OCI-LY7 (cell line): ENCODE measurements around the gene ALG9. TPM values are rescaled to one million over a fixed set of nuclear protein-coding genes. Genes with fewer than 3 reads are reported as not detected.

Experiments
- BruUV-seq: library from RNA; stranded (reverse); fragments of 400-500 nt; replicated peaks from 2 replicates; lab custom pipeline; 2021; lab: Mats Ljungman, UMichigan
- CTCF ChIA-PET: fragments of 300-600 bp; sonication (Branson Sonifier 250); formaldehyde crosslinking; loops from one replicate; lab custom pipeline; 2022; ENCODE audit warnings: antibody characterized with exemption; ENCODE audit not compliant: unreplicated experiment; lab: Charles Lee
- POLR2A ChIA-PET: fragments of 300-600 bp; sonication (Branson Sonifier 250); formaldehyde crosslinking; loops from one replicate; lab custom pipeline; 2022; ENCODE audit warnings: antibody characterized with exemption; lab: Charles Lee
- DNase-seq: peaks from one replicate; pipeline ENCODE4 v3.0.0-alpha.2; 2015; ENCODE audit warnings: low spot score
- H2AFZ ChIP-seq: fragments of 200-600 bp; sonication (generic), shearing (Covaris generic); 2 replicates; pipeline ENCODE4 v1.6.1; 2014; ENCODE audit warnings: mild to moderate bottlenecking, antibody characterized with exemption, low read length, moderate library complexity
- H3K27ac ChIP-seq: fragments of 200-600 bp; sonication (generic); 2 replicates; pipeline ENCODE4 v1.5.1; 2014; ENCODE audit warnings: mixed run types, low read depth, mild to moderate bottlenecking, moderate library complexity, low read length, inconsistent platforms; ENCODE audit not compliant: poor library complexity, severe bottlenecking
- H3K36me3 ChIP-seq: fragments of 200-600 bp; sonication (generic); 2 replicates; pipeline ENCODE4 v1.6.1; 2014; ENCODE audit warnings: mild to moderate bottlenecking, antibody characterized with exemption, low read length, moderate library complexity, mixed read lengths; ENCODE audit not compliant: insufficient read depth
- H3K4me1 ChIP-seq: fragments of 200-600 bp; sonication (generic); 2 replicates; pipeline ENCODE4 v1.5.1; 2014; ENCODE audit warnings: mild to moderate bottlenecking, low read length; ENCODE audit not compliant: insufficient read depth, poor library complexity, severe bottlenecking
- H3K4me2 ChIP-seq: fragments of 200-600 bp; sonication (generic); 2 replicates; pipeline ENCODE4 v1.6.1; 2014; ENCODE audit warnings: mild to moderate bottlenecking, low read length
- H3K4me3 ChIP-seq: fragments of 200-600 bp; sonication (generic); 2 replicates; pipeline ENCODE4 v1.5.1; 2014; ENCODE audit warnings: mild to moderate bottlenecking, low read depth, low read length; ENCODE audit not compliant: poor library complexity, severe bottlenecking
- H3K79me2 ChIP-seq: fragments of 200-600 bp; sonication (generic); 2 replicates; pipeline ENCODE4 v1.6.1; 2016; ENCODE audit warnings: low read depth, mild to moderate bottlenecking, low read length, moderate library complexity, mixed read lengths; ENCODE audit not compliant: insufficient read depth
- H3K9me2 ChIP-seq: fragments of 200-600 bp; sonication (generic); 2 replicates; pipeline ENCODE4 v1.6.1; 2016; ENCODE audit warnings: mild to moderate bottlenecking, low read length, mixed read lengths; ENCODE audit not compliant: insufficient read depth
- H3K9me3 ChIP-seq: fragments of 200-600 bp; sonication (generic); 2 replicates; pipeline ENCODE4 v1.6.1; 2014; ENCODE audit warnings: mild to moderate bottlenecking, mixed run types, low read length, mixed read lengths
- H4K20me1 ChIP-seq: fragments of 200-600 bp; sonication (generic); 2 replicates; pipeline ENCODE4 v1.6.1; 2014; ENCODE audit warnings: mild to moderate bottlenecking, antibody characterized with exemption, low read length, moderate library complexity, mixed read lengths; ENCODE audit not compliant: insufficient read depth
- EZH2phosphoT487 ChIP-seq: fragments of 200-600 bp; sonication (generic); IDR thresholded peaks from 2 replicates; pipeline ENCODE4 v1.6.1; 2018; ENCODE audit warnings: low read depth, borderline replicate concordance, mild to moderate bottlenecking, mixed run types, antibody characterized with exemption, low read length, moderate library complexity, mixed read lengths
- intact Hi-C: fragments of 100-400 bp; cut with micrococcal nuclease; formaldehyde crosslinking; loops from one replicate; pipeline ENCODE4 v1.10.0; 2022; ENCODE audit not compliant: unreplicated experiment
- total RNA-seq, 2 experiments: library from RNA; depleted of rRNA in 1 of 2; stranded (reverse); fragments of >200 nt in 1 of 2; shearing (Covaris generic) in 1 of 2; gene quantifications; 2 replicates each; pipeline ENCODE4 v1.2.3, GENCODE V29; 2014 to 2022
- TF ChIP-seq, protein P1 (sequence below): fragments of 200-600 bp; sonication (generic); conservative IDR thresholded peaks from 2 replicates; pipeline ENCODE4 v1.5.1; 2014; ENCODE audit warnings: mild to moderate bottlenecking, antibody characterized with exemption, low read length, moderate library complexity, mixed read lengths

Gene ALG9
- total RNA-seq, 2 experiments from 2014 or later, result 16.8 to 21.6 TPM

DNA sequence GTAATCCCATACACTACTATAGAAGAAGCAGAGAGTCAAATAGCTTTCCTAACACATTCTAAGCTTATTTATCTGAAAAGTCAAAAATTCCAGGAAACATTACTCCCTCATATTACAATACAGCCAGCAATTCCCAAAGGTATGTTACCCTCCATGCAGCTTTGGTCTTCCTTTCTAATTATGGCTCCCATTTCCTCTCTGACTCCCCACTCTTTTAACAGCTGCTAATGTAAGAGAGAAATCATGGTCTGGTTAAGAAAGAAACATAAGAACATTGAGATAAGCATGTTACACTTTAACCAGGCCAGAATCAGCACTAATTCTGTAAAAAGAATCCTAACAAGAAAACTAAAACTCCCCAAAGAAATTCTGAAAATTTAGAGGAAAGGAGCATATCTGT is 112.0 kb downstream of the ALG9 start:
- POLR2A ChIA-PET, result interaction anchor here (1.0 to 1.5 kb wide), 3 partner anchors 11 to 17 kb away, joined by 3 to 5 read pairs (median 4); no protein-coding TSS in a partner anchor
- TF ChIP-seq, protein P1, sequence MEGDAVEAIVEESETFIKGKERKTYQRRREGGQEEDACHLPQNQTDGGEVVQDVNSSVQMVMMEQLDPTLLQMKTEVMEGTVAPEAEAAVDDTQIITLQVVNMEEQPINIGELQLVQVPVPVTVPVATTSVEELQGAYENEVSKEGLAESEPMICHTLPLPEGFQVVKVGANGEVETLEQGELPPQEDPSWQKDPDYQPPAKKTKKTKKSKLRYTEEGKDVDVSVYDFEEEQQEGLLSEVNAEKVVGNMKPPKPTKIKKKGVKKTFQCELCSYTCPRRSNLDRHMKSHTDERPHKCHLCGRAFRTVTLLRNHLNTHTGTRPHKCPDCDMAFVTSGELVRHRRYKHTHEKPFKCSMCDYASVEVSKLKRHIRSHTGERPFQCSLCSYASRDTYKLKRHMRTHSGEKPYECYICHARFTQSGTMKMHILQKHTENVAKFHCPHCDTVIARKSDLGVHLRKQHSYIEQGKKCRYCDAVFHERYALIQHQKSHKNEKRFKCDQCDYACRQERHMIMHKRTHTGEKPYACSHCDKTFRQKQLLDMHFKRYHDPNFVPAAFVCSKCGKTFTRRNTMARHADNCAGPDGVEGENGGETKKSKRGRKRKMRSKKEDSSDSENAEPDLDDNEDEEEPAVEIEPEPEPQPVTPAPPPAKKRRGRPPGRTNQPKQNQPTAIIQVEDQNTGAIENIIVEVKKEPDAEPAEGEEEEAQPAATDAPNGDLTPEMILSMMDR, result no peak
- no peak for TF ChIP-seq EZH2phosphoT487
- Histone ChIP-seq H3K27ac (no peak overlapping the region), H3K4me2 (no peak overlapping the region), H3K9me2 (no peaks in the 10 kb centered on the region), H3K79me2 (peaks cover 6% of the 10 kb centered on the region; the same call in 1 of the 2 replicates), H3K9me3 (no peaks in the 10 kb centered on the region), H2AFZ (no peak overlapping the region), H3K36me3 (peaks cover 98% of the 10 kb centered on the region), H4K20me1 (peaks cover 1% of the 10 kb centered on the region; the same call in 1 of the 2 replicates), H3K4me3 (no peak overlapping the region), H3K4me1 (peaks cover 2% of the 10 kb centered on the region)
- DNase-seq, result no peak
- CTCF ChIA-PET, result no interaction called here
- no TSS peak for BruUV-seq
- intact Hi-C loops, result no loop called here

DNA sequence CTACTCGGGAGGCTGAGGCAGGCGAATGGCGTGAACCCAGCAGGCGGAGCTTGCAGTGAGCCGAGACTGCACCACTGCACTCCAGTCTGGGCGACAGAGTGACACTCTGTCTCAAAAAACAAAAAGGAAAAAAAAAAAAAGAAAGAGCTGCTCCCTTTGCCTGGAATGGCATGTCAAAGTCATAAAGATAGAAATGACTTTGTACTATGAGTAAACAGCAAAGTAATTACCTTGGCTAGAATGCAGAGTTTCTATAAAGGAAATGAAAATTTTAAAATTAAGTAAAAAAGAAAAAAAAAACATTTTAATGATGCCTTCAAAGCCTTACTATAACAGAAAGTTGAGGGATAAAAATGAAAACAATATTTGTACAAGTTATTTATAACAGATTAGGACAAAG is 115.3 kb downstream of the ALG9 start:
- H3K79me2 ChIP-seq, result no peaks in the 10 kb centered on the region
- no peak overlapping the region for H3K27ac ChIP-seq
- no peak for TF ChIP-seq EZH2phosphoT487
- TF ChIP-seq, protein P1, result no peak
- no peak overlapping the region for H3K4me3 ChIP-seq
- ChIA-PET CTCF (no interaction called here), POLR2A (interaction anchor here (0.5 to 1.1 kb wide), 5 partner anchors 14 to 209 kb away, joined by 3 to 6 read pairs (median 4); no protein-coding TSS in a partner anchor)
- BruUV-seq, result no TSS peak
- intact Hi-C loops, result no loop called here
- H3K36me3 ChIP-seq, result peaks cover 99% of the 10 kb centered on the region
- no peaks in the 10 kb centered on the region for H3K9me2 ChIP-seq
- H3K9me3 ChIP-seq, result no peaks in the 10 kb centered on the region
- no peaks in the 10 kb centered on the region for H3K4me1 ChIP-seq
- no peak overlapping the region for H2AFZ ChIP-seq
- H4K20me1 ChIP-seq, result no peaks in the 10 kb centered on the region
- DNase-seq, result no peak
- H3K4me2 ChIP-seq, result no peak overlapping the region

DNA sequence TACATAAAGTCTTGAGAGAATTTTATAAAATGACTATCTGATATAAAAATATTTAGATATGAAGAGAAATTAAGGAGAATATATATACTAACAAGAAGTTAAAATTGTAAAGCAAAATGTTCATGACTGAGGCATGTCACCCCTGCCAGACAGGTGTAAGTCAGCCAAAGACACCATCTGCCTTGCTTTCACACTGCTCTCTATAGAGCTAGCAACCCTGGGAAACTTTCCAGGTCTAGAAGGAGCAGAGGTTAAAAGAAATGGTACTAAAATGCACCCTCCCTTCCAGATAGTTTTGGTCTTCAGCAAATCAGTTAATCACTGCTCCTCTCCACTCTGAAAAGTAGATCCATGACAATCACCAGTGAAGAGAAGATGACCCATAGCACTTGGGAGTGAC is 121.7 kb downstream of the ALG9 start:
- Histone ChIP-seq H3K36me3 (peaks cover 97% of the 10 kb centered on the region), H3K9me2 (no peaks in the 10 kb centered on the region), H4K20me1 (no peaks in the 10 kb centered on the region), H3K4me2 (no peak overlapping the region), H3K4me1 (no peaks in the 10 kb centered on the region), H3K27ac (no peak overlapping the region), H3K9me3 (no peaks in the 10 kb centered on the region), H3K79me2 (no peaks in the 10 kb centered on the region), H2AFZ (no peak overlapping the region), H3K4me3 (no peak overlapping the region)
- CTCF ChIA-PET, result no interaction called here
- no peak for DNase-seq
- no peak for TF ChIP-seq EZH2phosphoT487
- TF ChIP-seq, protein P1, result no peak
- POLR2A ChIA-PET, result no interaction called here
- intact Hi-C loops, result no loop called here
- no TSS peak for BruUV-seq
